NB4 (cell line): ENCODE measurements around the gene ZNF44.

Experiments used
- DNase-seq: peaks from one replicate; pipeline ENCODE4 v3.0.0; 2010; ENCODE audit warnings: low read depth
- H3K4me3 ChIP-seq: one replicate; pipeline ENCODE4 v1.5.1; 2011; ENCODE audit warnings: mild to moderate bottlenecking, low read depth, low read length, moderate library complexity
- CTCF ChIP-seq: IDR thresholded peaks from one replicate; pipeline ENCODE4 v1.5.1; 2012; ENCODE audit warnings: low read depth, low read length
- MAX ChIP-seq: IDR thresholded peaks from 2 replicates; pipeline ENCODE4 v1.6.1; 2011; ENCODE audit warnings: low read depth, low read length
- MYC ChIP-seq: IDR thresholded peaks from 2 replicates; pipeline ENCODE4 v1.6.1; 2011; ENCODE audit warnings: low read depth, low read length
- POLR2A ChIP-seq: IDR thresholded peaks from 2 replicates; pipeline ENCODE4 v1.6.1; 2011; ENCODE audit warnings: mild to moderate bottlenecking; ENCODE audit not compliant: insufficient read length; ENCODE audit errors: extremely low read depth

The ZNF44 gene

GRCh38 chr19:12247644-12248222 lies 47.0 kb downstream of the ZNF44 start:
- DNase-seq: no peak
- TF ChIP-seq MYC (no peak), MAX (no peak), CTCF (no peak), POLR2A (no peak)
- no peak overlapping the region for H3K4me3 ChIP-seq

GRCh38 chr19:12244370-12244769 lies 50.3 kb downstream of the ZNF44 start:
- no peak overlapping the region for H3K4me3 ChIP-seq
- peak; percentile 15 for DNase-seq
- peak; percentile 20 for TF ChIP-seq CTCF
- TF ChIP-seq MAX: no peak

GRCh38 chr19:12237143-12237839 lies 57.4 kb downstream of the ZNF44 start:
- H3K4me3 ChIP-seq: no peak overlapping the region
- TF ChIP-seq POLR2A: no peak
- no peak for TF ChIP-seq CTCF
- TF ChIP-seq MAX: no peak
- TF ChIP-seq MYC: no peak
- DNase-seq: no peak

- no peak for TF ChIP-seq MYC
- no peak for TF ChIP-seq MAX
- TF ChIP-seq POLR2A: no peak
- no peak for TF ChIP-seq CTCF
- DNase-seq: no peak
- H3K4me3 ChIP-seq: no peak overlapping the region
These were observed 61.7 kb downstream of the ZNF44 start for GRCh38 chr19:12232961-12233360.

GRCh38 chr19:12230751-12231733 lies 63.6 kb downstream of the ZNF44 start:
- H3K4me3 ChIP-seq: no peak overlapping the region
- TF ChIP-seq CTCF (no peak), POLR2A (no peak), MYC (no peak), MAX (no peak)
- peak; percentile 6 for DNase-seq
